Uterus (tissue), 2 donors: ENCODE results near the gene PTCHD1.

ENCODE experiments used
- POLR2A ChIP-seq, 2 donors: fragments of 450-650 bp; IDR thresholded peaks; one replicate each; pipeline ENCODE4 v1.6.1; 2016; ENCODE audit warnings: antibody characterized with exemption in 2 of 2, mild to moderate bottlenecking in 1 of 2, moderate library complexity in 1 of 2
- TF ChIP-seq, protein P1 (sequence below), 4 experiments: fragments of 200-600 bp in 2 of 4; fragments of 450-650 bp in 2 of 4; sonication (generic) in 2 of 4; IDR thresholded peaks; one replicate each; pipeline ENCODE4 v1.5.1; 2016 to 2019; ENCODE audit warnings: antibody characterized with exemption in 4 of 4, mild to moderate bottlenecking in 2 of 4, moderate library complexity in 1 of 4

DNA sequence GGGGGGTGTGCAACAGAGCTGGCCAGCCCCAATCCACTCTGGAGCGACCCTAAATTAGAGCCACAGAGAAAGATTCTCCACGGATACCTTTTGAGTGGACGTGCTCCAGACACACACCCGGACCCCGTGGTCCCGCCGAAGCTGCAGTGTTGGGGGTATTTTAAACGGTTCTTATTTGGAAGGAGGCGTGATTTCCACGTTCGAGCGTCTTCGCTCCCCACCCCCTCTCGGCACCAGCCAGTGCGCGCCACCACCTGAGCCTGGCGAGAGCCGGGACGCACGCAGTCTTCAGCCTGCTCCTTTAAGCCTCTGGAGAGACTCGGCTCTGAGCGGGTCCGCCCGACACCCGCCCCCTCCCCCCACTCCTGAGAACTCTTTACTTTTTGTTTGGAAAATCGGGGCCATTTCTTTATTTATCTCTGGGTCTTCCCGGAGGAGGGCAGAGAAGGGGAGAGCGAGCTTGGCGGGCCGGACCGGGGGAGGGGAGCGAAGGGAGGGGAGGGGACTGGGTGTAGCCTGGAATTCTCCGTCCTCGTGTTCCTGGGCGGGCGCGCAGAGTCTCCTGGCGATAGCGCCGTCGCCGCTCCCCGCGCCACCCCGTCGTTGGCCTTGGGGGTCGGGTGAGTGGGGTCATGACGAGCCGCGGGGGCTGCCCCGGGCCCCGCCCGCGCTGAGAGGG, 668 bp upstream of the PTCHD1 start:
- TF ChIP-seq, protein P1, sequence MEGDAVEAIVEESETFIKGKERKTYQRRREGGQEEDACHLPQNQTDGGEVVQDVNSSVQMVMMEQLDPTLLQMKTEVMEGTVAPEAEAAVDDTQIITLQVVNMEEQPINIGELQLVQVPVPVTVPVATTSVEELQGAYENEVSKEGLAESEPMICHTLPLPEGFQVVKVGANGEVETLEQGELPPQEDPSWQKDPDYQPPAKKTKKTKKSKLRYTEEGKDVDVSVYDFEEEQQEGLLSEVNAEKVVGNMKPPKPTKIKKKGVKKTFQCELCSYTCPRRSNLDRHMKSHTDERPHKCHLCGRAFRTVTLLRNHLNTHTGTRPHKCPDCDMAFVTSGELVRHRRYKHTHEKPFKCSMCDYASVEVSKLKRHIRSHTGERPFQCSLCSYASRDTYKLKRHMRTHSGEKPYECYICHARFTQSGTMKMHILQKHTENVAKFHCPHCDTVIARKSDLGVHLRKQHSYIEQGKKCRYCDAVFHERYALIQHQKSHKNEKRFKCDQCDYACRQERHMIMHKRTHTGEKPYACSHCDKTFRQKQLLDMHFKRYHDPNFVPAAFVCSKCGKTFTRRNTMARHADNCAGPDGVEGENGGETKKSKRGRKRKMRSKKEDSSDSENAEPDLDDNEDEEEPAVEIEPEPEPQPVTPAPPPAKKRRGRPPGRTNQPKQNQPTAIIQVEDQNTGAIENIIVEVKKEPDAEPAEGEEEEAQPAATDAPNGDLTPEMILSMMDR (IDR thresholded peaks at IDR 0.05) = no peak
- no peak for TF ChIP-seq POLR2A (IDR thresholded peaks at IDR 0.05)
